ELF-1 (cell line): ENCODE measurements around the gene PPP2R2C.

Source experiments
- DNase-seq: peaks from one replicate; pipeline ENCODE4 v3.0.0-alpha.2; 2016; ENCODE audit warnings: low read depth, low spot score

Gene PPP2R2C

DNA sequence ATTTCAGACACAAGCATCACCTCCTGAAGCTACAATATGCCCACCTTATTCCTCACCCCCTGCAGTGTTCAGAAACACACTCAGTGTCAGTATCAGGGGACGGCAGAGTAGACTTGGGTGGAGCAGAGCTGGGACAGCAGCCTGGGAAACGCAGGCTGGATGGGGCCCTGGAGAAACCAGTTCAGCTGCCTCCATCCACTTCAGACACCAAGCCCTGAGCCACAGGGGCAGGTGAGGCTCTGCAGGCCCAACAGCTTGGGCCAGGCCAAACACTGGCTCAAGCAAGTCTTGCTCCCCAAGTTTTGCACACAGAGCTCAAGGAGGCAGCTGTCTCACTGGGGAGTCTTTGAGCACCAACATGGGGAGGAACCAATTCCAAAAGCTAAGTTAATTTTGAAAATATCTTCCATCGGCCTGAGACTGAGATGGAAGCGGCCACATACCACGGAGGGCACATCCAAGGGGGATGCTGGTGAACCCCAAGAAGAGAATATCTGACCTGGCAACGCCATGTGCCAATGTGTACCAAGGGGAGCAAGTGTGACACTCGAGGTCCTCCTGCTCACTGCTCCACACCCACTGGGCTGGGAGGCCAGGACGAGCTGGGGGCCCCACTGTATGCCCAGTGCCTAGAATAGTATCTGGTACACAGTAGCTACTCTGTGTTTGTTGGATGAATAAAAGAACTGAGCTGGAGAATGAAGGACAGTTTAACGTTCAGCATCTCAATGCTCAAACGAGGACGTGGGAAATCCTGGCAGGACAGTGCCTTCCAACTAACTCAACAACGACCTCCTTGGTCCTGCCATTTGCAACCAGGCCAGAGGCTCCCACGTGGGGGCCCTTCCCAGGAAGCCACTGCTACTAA, 45.6 kb downstream of the PPP2R2C start:
- peak; percentile 30 for DNase-seq

DNA sequence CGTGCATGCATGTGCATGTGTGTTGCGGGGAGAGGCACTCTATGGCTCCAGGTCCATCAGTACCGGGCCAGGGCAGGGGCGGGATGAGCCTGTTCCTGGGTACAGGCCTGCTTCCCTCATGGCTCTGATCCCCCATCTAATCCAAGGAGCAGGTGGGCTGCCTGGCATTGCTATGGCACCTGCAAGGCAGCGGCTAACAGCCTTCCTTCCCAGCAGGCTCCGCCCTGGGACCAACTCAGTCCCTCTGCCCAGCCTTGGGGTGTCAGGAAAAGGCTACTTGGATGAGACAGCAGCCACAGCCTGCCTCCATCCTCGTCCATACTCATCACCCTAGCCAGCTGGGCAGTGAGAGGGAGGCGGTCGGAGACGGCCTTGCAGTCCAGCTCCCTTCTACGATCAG, 46.5 kb downstream of the PPP2R2C start:
- no peak for DNase-seq

DNA sequence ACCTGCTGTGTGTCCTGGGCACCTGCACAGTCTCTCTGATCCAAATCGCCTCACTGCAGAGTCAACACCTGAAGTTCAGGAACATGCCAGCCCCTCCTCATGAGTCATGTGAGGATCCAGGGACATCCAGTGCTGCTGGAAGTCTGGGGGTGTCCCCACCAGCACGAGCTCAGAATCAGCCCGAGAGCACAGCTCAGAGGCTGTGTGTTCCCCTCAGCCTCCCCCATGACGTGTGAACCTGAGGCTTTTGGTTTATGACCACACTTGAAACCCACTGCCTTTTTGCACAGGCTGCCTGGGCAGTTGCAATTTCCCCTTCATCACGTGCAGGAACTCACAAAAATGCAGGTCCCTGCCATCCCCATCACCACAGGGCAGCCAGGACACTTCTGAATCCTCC, 47.1 kb downstream of the PPP2R2C start:
- no peak for DNase-seq

DNA sequence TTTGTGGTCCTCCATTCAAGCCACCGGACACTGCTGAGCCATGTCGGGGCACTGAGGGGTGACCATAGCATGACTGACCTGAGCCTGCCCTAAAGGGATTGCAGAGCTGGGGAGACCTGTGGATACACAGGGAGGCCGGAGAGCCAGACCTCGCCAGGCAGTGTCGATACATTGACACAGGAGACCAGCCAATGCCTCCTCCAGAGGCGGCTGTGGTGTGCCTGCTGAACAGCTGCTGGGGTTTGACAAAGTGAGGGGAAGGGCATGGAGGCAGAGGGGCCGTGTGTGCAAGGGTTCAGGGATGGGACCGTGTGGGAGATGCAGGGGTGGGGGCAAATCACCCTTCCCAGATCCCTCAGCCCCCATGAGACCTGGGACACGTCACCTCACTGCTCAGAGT, 48.0 kb downstream of the PPP2R2C start:
- DNase-seq: no peak

DNA sequence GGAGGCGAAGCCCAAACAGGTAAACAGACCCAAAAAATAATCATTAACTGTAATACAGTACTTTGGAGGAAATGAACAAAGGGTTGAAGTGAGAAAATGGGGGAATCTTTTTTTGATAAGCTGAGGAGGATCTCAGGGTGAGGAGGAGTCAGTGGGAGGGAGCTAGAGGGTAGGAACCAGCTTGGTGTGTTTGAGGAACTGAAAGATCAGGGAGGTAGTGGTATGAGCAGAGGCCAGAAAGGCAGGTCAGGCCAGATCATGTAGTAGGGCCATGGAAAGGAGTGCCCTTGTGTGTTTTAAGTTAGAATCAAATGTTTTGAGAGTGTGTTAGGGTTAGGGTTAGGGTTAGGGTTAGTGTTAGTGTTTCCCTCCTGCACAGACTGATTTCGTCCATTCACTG, 48.8 kb downstream of the PPP2R2C start:
- DNase-seq: no peak

DNA sequence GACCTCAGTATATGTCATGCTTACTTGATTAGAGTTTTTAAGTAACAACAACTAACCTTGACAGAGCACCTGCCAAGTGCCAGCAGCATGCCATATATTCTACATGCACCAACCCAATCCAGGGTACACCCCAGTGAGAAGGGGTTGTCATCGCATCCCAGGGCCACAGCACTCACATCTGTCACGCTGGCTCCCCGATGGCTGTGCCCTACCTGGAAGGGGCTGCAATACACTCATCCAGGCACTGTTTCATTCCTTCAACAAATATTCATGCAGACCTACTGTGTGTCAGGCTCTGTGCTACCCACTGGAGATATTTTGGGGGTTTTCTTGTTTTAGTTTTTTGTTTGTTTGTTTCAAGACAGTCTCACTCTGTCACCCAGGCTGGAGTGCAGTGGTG, 49.5 kb downstream of the PPP2R2C start:
- DNase-seq: no peak

DNA sequence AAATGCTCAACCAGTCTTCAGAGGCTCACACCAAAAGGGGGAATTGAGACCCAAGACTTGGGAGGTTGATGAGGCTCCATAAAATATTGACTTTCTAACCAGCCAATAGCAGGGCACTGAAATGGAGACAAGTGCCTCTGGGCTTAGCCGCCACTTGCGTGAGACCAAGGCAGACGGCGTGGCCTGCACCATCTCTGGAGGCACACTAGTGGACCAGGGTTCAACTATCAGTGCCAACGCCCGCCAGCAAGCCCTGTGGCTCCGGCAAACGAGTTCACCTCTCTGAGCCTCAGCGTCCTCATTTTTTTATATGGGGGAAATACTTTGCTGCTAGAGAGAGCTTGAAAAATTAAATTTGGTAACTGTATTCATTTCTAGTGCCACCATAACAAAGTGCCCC, 50.3 kb downstream of the PPP2R2C start:
- no peak for DNase-seq

DNA sequence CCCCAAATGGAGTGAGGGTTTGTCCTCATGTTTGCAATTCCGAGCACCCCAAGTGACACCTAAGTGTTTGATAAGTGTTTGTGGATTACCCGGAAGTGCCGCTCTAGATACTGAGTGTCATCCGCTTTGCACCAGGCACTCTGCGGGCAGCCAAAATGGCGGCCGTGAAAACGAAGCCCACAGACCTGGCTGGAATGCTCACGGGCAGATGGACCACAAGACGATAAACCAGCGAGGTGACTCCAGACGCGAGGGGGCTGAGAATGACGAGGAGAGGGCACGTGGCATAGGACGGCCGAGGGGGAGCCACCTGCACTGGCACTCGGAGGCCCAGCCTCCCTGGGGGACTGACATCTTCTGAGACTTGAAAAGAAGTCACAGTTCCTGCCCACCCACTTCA, 51.0 kb downstream of the PPP2R2C start:
- DNase-seq: no peak

DNA sequence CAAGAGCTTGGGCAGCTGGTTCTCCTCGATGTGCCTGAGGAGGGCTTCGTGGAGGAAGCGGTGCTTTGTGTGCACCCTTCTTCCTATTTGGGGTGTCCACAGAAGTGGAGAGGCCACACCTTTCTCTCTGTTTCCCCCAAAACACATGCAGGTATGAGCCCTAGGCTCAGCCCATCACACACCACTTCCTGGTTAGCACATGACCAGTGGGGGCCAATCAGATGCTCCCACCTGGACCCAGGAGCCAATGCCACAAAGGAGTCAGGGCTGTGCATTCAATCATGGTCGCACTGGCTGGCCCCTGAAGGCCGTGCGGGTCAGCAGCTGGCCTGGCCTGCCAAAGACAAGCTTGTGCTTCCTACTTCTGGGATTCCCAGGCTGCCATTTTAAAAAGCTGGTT, 51.4 kb downstream of the PPP2R2C start:
- DNase-seq: no peak

DNA sequence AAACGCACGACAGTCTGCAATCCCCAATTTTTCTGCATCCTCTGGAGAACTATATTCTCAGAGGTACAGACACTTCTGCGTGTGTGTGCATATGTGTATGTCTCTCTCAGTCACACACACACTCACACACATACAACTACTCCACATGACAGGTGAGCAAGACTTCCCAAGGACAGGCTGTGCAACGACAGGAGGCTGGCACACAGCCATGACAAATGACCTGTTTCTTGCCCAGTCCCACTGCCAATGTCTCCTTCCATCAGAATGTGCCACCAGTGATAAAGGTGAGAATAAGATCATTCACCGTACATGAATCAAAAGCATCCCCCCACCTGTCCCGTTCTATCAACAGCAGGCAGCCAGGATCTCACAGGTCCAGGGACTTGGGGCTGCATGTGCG, 52.4 kb downstream of the PPP2R2C start:
- no peak for DNase-seq

DNA sequence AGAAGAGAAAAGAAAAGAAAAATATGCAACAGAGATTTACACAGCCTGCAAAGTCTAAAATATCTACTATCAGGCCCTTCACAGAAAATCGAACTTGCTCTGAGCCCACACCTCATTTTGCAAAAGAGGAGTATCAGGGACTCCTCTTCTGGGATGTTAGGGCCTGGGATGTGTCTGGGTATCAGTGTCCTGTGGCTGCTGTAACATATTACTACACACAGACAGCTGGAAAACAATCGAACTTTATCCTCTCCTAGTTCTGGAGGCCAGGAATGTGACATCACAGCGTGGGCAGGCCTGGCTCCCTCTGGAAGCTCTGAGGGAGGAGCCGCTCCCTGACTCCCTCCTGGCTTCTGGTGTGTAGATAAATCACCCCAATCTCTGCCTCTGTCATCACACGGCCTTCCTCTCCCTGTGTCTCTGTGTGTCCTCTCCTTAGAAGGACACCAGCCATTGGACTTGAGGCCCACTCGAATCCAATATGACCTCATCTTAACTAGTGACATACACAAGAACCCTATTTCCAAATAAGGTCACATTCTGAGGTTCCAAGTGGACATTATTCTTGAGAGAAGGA, 52.9 kb downstream of the PPP2R2C start:
- no peak for DNase-seq

DNA sequence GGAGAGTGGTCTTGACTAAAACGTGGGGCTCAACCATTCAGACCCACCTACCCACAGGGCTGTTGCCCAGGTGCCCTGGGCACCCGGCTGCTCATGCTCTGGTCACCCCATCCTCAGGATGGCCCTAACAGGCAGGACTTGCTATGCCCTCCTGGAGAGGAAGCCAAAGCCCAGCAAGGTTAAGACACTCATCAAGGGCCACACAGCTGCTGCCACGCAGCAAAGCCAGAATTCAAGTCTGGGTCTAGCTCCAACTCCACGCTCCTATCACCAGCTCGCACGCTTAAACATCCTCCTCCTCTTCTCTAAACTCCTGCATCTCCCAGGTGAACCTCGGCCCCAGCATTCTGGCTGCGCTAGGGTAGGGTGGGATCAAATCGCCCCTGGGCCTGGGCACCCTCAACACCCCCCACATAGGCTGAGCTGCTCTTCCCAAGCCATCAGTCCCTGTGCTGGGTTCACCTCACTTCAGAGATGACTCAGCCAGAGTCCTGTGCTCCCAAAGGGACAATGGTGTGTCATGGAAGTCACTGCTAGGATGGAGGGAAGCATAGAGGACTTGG, 54.1 kb downstream of the PPP2R2C start:
- no peak for DNase-seq

DNA sequence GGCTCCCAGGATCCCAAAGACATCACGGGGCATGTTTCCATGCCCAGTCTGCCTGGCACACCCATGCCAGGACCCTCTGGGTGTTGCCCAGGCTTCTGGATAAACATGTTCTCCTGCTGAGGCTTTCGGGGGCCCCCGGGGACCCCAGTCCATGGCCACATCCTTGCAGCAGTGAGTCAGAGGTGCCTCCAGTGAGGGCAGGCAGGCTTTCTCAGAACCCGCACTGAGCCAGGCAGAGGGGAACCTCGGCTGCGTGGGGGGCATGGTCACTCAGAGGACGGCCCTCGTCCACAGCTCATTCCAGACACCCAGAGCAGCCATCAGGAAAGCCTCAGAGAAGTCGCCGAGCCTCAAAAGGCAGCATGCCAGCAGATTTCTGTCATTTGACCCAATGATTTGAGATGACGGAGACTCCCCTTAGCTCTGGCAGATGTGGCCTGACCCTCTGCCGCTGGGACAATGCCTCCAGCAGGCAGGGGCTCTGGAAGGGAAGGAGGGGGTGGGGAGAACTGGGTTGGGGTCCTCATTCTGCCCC, 54.8 kb downstream of the PPP2R2C start:
- no peak for DNase-seq

DNA sequence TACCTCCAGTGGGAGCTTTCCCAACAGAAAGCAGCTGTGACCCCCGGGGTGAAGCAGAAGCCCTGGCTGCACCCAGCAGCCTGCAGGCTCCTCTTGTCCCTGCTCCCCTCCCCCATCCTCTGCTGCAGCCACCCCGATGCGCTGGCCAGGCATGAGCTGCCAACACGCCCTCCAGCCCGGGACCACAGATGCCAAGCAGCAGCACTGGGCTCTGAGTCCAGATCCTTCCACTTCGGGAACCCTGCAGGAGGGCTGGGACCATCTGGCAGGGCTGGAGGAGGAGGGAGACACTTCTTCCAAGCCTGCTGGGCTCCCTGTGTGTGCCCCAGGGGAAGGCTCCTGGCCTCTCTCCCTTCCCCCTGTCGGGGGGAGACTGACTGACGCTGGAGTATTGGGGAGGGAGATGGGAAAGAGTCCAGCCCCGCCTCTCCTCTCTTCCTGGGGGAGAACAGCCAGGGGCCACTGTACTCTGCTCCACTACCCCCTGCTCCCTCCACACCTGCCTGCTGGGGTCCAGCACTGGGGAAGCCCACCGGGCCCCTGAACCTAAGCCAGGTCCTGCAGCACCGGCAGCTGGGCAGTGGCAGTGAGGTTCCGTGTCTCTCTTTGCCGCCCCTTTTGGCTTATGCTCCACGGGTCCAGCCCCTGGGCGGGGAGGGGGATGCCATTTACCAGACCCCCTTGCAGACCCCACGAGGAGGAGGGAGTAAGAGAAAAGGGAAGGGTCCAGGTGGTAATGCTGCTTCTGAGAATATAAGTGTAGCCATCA, 55.7 kb downstream of the PPP2R2C start:
- DNase-seq: peak; percentile 17

DNA sequence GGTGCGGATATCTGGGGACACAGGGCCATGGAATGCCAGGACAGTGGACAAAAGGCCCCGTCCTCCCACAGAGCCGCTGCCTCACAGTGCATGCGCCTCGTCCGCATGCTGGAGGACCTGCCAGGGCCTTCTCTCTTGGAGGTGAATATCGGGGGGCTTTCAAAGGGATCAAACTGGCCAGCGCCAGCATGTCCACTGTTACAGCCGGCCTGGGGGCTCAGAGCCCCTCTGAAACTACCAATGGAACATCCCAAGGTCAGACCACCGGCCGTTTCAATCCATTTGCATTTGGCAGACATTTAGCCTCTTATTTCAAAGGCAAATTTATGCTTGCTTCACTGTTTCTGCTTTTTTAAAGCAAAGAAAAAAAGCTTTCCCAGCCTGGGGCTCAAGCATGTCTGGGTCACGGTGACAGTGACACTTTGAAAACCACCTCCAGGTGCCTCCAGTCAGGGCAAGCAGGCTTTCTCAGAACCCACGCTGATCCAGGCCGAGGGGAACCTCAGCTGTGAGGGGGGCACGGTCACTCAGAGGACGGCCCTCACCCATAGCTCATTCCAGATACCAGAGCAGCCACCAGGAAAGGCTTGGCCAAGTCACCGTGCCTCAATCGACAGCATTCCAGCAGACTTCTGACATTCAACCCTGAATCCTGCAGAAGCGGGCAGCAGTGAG, 57.2 kb downstream of the PPP2R2C start:
- DNase-seq: no peak

DNA sequence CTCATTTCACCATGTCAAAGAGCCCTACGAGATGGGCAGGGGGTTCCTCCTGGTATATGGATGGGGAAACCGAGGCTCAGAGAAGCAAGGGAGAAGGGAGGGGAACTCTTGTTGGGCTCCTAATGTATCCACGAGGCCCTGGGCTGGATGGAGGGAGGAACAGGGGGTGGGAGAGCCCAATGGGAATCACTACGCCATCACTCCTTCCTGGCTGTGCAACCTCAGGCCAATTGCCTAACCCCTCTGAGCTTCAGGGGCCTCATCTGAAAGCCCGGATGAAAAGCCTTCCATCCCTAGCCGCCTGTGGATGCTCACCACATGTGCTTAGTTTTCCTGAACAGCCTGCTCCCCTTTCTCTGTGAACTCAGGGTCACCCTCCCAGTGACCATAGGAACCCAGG, 57.8 kb downstream of the PPP2R2C start:
- DNase-seq: no peak

DNA sequence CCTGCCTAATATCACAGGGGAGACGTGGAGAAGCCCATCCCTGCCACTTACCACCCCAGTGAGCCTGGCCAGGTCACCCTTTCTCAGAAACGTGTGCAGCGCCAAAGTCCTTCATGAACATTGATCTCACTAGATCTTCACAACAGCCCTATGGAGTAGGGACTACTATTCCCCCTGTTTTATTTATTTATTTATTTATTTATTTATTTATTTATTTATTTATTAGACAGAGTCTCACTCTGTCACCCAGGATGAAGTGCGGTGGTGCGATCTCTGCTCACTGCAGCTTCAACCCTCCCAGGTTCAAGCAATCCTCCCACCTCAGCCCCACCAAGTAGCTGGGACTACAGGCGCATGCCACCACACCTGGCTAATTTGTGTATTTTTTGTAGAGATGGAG, 61.8 kb downstream of the PPP2R2C start:
- no peak for DNase-seq

DNA sequence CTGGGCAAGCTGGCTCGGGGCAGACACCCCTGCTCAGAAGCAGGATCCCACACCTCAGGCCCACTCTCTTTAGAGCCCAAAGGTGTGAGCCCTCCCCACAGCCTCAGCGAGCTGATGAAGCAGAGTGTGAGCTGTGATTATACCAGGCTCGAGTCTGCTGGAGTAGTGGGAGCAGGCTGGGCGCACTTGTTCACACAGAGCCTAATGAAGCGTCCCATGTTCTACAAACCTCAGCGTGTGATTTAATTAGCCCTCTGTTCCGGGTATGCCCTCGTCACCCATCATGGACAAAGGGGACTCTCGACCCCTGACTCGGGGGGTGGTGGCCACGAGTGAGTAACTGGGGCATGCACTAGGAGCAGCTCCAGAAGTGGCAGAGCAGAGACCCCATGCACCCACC, 62.3 kb downstream of the PPP2R2C start:
- DNase-seq: no peak

DNA sequence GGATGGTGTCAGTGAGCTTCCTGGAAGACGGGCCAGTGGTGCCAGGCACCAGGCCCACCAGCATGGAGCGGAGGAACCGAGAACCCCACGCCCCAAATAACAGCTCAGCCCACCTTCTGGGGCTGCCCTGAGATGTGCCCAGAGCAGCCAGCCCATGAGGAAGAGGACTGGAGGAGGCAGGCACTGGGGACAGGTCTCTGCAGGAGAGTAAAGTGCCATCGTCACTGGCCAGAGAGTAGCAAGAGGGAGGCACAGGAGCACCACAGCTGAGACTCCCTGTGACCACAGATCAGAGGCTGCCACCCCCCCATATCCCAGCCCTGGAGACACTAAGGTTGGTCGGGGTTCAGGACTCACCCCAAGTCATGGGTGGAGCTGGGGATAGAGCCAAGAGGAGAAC, 63.0 kb downstream of the PPP2R2C start:
- no peak for DNase-seq

DNA sequence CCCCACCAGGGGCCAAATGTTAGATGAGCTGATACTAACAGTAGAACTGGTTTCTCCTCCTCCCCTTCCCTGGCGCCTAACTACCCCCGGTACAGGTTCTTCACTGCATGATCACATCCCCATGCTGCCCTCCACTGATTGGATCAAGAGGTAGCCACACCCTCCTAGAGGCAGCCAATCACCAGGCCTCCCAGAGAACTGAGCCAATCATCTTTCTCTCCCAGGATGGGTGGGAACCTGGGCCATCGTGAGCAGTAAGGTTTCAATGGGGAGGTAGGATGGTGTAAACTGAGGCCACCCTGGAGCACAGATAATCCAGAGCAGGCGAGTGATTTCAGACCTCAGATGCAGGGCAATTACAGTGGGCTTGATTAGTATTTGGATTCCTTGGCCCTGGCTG, 64.2 kb downstream of the PPP2R2C start:
- DNase-seq: peak; percentile 49

DNA sequence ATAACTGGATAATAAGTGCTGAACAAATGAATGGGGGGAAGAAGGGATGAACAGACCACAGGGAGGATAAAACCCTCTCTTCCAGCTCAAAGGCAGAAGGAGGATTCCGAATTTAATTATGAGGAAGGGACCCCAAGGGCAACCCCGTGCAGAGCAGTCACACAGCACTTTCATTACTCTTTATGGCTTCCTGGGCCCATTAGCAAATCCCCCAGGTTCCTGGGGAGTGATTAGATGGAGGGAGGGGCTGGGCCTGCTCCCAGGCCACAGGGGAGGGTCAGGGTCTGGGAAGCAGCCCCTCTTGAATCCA, 67.1 kb downstream of the PPP2R2C start:
- peak; percentile 43 for DNase-seq
